ENCODE data around the gene ST6GALNAC3. TPM values are rescaled to one million over a fixed set of nuclear protein-coding genes. Genes with fewer than 3 reads are reported as not detected.
A peak's percentile ranks its signal among the peaks of the same experiment; 100 is the strongest.
"Not testable (repeated sequence)": the region's sequence is repeated elsewhere in the genome, so short reads cannot be mapped to it uniquely, and the experiment has no call there.

The ST6GALNAC3 gene
- polyA plus RNA-seq, result 0.99 TPM

- H3K36me3 Mint-ChIP-seq, result no peaks in the 10 kb centered on the region
- peak within 1 kb of the TSS; percentile 63 to 95 (median 92) for H3K27ac Mint-ChIP-seq
- H3K27me3 Mint-ChIP-seq, result peaks cover 1% of the 10 kb centered on the region
- no peaks in the 10 kb centered on the region for H3K9me3 Mint-ChIP-seq
- H3K4me3 Mint-ChIP-seq, result peak within 1 kb of the TSS; percentile 76 to 96 (median 90)
- peaks cover 15 to 26% (median 18%) of the 10 kb centered on the region in 3 donors for H3K4me1 Mint-ChIP-seq
Observed at GRCh38 chr1:76074321-76075187, at the start of gene ST6GALNAC3. Gene ST6GALNAC3 (plus strand): TSS chr1:76074746.

DNA sequence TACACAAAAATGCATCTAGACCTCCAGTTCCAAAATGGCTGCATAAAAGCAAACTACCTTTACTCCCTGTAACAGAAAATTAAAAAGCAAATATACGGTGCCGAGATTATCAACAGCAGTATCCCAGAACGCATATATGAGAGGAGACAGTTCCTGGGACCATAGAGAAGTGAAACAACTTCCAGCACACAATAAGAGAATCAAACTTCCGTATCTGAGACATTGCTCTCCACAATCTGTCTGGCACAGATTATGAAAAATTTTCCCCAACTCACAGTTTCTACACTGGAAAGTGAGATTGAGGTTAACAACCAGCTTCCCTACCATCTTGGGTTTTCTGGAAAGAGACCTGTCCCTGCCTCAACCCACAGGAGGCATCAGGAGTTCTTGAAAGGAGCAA is 47.2 kb upstream of the ST6GALNAC3 start:
- H3K4me1 Mint-ChIP-seq, result no peaks in the 10 kb centered on the region
- H3K27ac Mint-ChIP-seq, result no peak overlapping the region
- no peak overlapping the region for H3K4me3 Mint-ChIP-seq
- peaks cover 3% of the 10 kb centered on the region for H3K27me3 Mint-ChIP-seq
- peaks cover 4% of the 10 kb centered on the region for H3K36me3 Mint-ChIP-seq
- peaks cover 0 to 2% (median 0%) of the 10 kb centered on the region in 3 donors for H3K9me3 Mint-ChIP-seq

GRCh38 chr1:76029331-76029730 is 45.2 kb upstream of the ST6GALNAC3 start:
- H3K9me3 Mint-ChIP-seq, result peaks cover 0 to 2% (median 0%) of the 10 kb centered on the region in 3 donors
- no peaks in the 10 kb centered on the region for H3K4me1 Mint-ChIP-seq
- peaks cover 4% of the 10 kb centered on the region for H3K36me3 Mint-ChIP-seq
- no peak overlapping the region for H3K4me3 Mint-ChIP-seq
- H3K27me3 Mint-ChIP-seq, result no peaks in the 10 kb centered on the region
- no peak overlapping the region for H3K27ac Mint-ChIP-seq

- peaks cover 4% of the 10 kb centered on the region for H3K36me3 Mint-ChIP-seq
- H3K4me1 Mint-ChIP-seq, result no peaks in the 10 kb centered on the region
- no peak overlapping the region for H3K4me3 Mint-ChIP-seq
- H3K9me3 Mint-ChIP-seq, result peaks cover 0 to 2% (median 0%) of the 10 kb centered on the region in 3 donors
- H3K27me3 Mint-ChIP-seq, result no peaks in the 10 kb centered on the region
- H3K27ac Mint-ChIP-seq, result no peak overlapping the region
Observed at GRCh38 chr1:76031496-76031895, 43.0 kb upstream of the ST6GALNAC3 start.

- Mint-ChIP-seq H3K9me3 (no peaks in the 10 kb centered on the region), H3K4me1 (no peaks in the 10 kb centered on the region), H3K27me3 (no peaks in the 10 kb centered on the region), H3K36me3 (peaks cover 3% of the 10 kb centered on the region), H3K4me3 (no peak overlapping the region), H3K27ac (no peak overlapping the region)
Observed at GRCh38 chr1:76033800-76034475, 40.6 kb upstream of the ST6GALNAC3 start.

DNA sequence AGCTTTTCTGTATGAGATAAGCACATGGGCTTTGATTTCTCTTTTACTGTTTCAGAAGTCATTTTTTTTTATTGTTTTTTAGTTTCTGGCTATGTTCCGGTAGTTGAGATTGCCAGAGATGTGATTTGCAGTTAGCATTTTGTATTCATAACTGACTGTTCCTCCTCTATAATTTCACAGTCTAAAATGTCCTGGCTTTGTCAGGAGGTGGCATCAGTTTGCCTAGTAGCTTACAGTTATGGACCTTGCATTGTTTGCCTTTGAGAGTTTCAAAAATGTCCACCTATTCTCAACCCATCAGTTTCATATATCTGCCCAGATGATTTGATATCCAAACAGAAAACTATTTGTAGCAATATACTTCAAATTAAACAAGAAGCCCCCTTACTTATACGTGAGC is 39.5 kb upstream of the ST6GALNAC3 start:
- Mint-ChIP-seq H3K4me3 (no peak overlapping the region), H3K36me3 (peaks cover 2% of the 10 kb centered on the region), H3K27ac (no peak overlapping the region), H3K9me3 (no peaks in the 10 kb centered on the region), H3K4me1 (no peaks in the 10 kb centered on the region), H3K27me3 (no peaks in the 10 kb centered on the region)

DNA sequence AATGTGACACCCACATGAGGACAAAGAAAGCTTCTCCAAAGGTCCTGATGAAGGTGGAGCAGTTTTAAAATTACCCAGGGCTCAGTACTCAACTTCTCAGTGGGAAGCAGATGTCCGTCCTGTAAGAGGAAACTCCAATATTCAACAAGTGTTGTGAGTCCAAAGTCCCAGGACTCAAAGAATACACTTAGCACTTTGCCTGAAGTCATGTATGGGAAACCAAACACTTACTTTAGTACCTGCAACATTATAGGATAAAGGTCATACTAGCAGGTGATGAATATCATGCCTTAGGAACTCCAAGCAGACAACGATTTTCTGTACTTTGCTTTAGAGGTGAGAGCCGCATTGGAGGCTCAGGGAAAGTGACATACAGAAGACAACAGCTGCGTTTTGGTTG is 37.2 kb upstream of the ST6GALNAC3 start:
- H3K9me3 Mint-ChIP-seq, result no peaks in the 10 kb centered on the region
- peaks cover 3% of the 10 kb centered on the region for H3K27me3 Mint-ChIP-seq
- H3K36me3 Mint-ChIP-seq, result no peaks in the 10 kb centered on the region
- H3K27ac Mint-ChIP-seq, result no peak overlapping the region
- H3K4me1 Mint-ChIP-seq, result no peaks in the 10 kb centered on the region
- H3K4me3 Mint-ChIP-seq, result no peak overlapping the region

GRCh38 chr1:76038287-76039004 is 36.1 kb upstream of the ST6GALNAC3 start:
- Mint-ChIP-seq H3K36me3 (no peaks in the 10 kb centered on the region), H3K27me3 (peaks cover 3% of the 10 kb centered on the region), H3K4me1 (no peaks in the 10 kb centered on the region), H3K9me3 (no peaks in the 10 kb centered on the region), H3K4me3 (no peak overlapping the region), H3K27ac (no peak overlapping the region)

GRCh38 chr1:76046149-76046548 is 28.4 kb upstream of the ST6GALNAC3 start:
- Mint-ChIP-seq H3K4me1 (no peaks in the 10 kb centered on the region), H3K27ac (no peak overlapping the region), H3K9me3 (no peaks in the 10 kb centered on the region), H3K4me3 (no peak overlapping the region), H3K27me3 (peaks cover 4% of the 10 kb centered on the region), H3K36me3 (no peaks in the 10 kb centered on the region)

DNA sequence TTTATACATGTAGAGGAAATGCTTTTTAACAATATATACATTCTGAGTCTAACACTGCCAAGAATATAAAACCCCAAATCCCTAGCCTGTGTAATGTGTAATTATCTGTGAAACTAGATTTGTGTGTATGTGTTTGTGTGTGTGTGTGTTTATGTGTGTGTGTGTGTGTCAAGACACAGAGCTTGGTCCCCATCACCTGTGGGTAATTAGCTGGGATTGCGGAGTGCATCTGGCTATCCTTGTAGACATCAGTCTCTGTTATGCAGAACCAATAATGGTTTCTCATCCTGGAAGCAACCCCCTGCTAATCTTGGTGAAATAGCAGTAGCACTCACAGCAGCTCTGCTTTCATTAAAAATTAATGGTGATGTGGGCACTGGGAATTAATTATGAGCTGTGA is 26.3 kb upstream of the ST6GALNAC3 start:
- Mint-ChIP-seq H3K4me1 (no peaks in the 10 kb centered on the region), H3K27ac (no peak overlapping the region), H3K4me3 (no peak overlapping the region)

DNA sequence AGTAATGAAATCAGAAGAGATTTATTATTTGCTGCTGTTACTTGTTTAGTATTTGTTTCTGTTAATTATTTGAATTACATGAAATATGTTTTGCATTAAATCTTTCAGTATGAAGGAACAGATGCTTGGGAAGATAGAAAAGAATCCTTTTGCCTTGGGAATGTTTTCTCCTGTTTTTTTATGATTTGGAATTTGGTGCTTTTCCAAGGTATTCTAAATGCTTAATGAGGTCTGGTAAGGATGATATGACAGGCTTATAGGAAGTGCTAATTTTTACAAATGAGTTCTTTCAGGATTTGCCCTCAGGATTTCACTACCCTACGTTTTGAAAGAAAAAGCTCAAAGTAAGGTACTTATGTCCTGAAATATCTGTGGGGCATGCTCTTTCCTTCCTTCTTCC is 25.6 kb upstream of the ST6GALNAC3 start:
- H3K9me3 Mint-ChIP-seq, result no peaks in the 10 kb centered on the region
- no peak overlapping the region for H3K27ac Mint-ChIP-seq
- H3K4me3 Mint-ChIP-seq, result no peak overlapping the region
- H3K36me3 Mint-ChIP-seq, result no peaks in the 10 kb centered on the region
- H3K4me1 Mint-ChIP-seq, result no peaks in the 10 kb centered on the region
- H3K27me3 Mint-ChIP-seq, result peaks cover 4% of the 10 kb centered on the region

More for the DNA sequence above, 26.3 kb upstream of the ST6GALNAC3 start:
- H3K27me3 Mint-ChIP-seq, result peaks cover 4% of the 10 kb centered on the region
- H3K36me3 Mint-ChIP-seq, result no peaks in the 10 kb centered on the region
- no peaks in the 10 kb centered on the region for H3K9me3 Mint-ChIP-seq

GRCh38 chr1:76049498-76049897 is 25.0 kb upstream of the ST6GALNAC3 start:
- H3K9me3 Mint-ChIP-seq, result no peaks in the 10 kb centered on the region
- no peak overlapping the region for H3K4me3 Mint-ChIP-seq
- H3K36me3 Mint-ChIP-seq, result no peaks in the 10 kb centered on the region
- H3K27me3 Mint-ChIP-seq, result peaks cover 4% of the 10 kb centered on the region
- no peaks in the 10 kb centered on the region for H3K4me1 Mint-ChIP-seq
- H3K27ac Mint-ChIP-seq, result no peak overlapping the region

DNA sequence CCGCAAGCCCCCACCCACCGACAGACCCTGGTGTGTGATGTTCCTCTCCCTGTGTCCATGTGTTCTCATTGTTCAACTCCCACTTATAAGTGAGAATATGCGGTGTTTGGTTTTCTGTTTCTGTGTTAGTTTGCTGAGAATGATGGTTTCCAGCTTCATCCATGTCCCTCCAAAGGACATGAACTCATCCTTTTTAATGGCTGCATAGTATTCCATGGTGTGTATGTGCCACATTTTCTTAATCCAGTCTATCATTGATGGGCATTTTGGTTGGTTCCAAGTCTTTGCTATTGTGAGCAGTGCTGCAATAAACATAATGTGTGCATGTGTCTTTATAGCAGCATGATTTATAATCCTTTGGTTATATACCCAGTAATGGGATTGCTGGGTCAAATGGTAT is 24.5 kb upstream of the ST6GALNAC3 start:
- H3K4me3 Mint-ChIP-seq, H3K27me3 Mint-ChIP-seq, H3K9me3 Mint-ChIP-seq, H3K4me1 Mint-ChIP-seq, H3K36me3 Mint-ChIP-seq, H3K27ac Mint-ChIP-seq: not testable (repeated sequence)

- H3K36me3 Mint-ChIP-seq, result no peaks in the 10 kb centered on the region
- no peak overlapping the region for H3K4me3 Mint-ChIP-seq
- H3K9me3 Mint-ChIP-seq, result peaks cover 0 to 2% (median 2%) of the 10 kb centered on the region in 3 donors
- H3K27ac Mint-ChIP-seq, result no peak overlapping the region
- no peaks in the 10 kb centered on the region for H3K4me1 Mint-ChIP-seq
- H3K27me3 Mint-ChIP-seq, result no peaks in the 10 kb centered on the region
Observed at GRCh38 chr1:76053021-76053420, 21.5 kb upstream of the ST6GALNAC3 start.

GRCh38 chr1:76054359-76054758 is 20.2 kb upstream of the ST6GALNAC3 start:
- Mint-ChIP-seq H3K27me3 (peaks cover 6% of the 10 kb centered on the region), H3K36me3 (no peaks in the 10 kb centered on the region), H3K4me1 (no peaks in the 10 kb centered on the region)

More at GRCh38 chr1:76054359-76054758, 20.2 kb upstream of the ST6GALNAC3 start:
- H3K27ac Mint-ChIP-seq, result no peak overlapping the region
- H3K4me3 Mint-ChIP-seq, result no peak overlapping the region
- peaks cover 0 to 2% (median 2%) of the 10 kb centered on the region in 3 donors for H3K9me3 Mint-ChIP-seq
